GM19372 (cell line): ENCODE data around the gene NAT16.

Experiments used
- ATAC-seq: cut with Tn5 transposase; IDR thresholded peaks from one replicate; pipeline ENCODE4 v1.9.1; 2021; ENCODE audit warnings: mild to moderate bottlenecking, low read depth, moderate library complexity; ENCODE audit not compliant: unreplicated experiment

Gene NAT16

GRCh38 chr7:101180130-101180755 is at the start of gene NAT16:
TSS of gene NAT16 (minus strand) at chr7:101180293. CDS start at chr7:101174807, 5,486 bp downstream.
- no peak for ATAC-seq

GRCh38 chr7:101226721-101227120 is 46.6 kb upstream of the NAT16 start:
- ATAC-seq: no peak

- ATAC-seq: no peak
These were observed 45.6 kb upstream of the NAT16 start for GRCh38 chr7:101225650-101226049.

GRCh38 chr7:101223528-101223927 is 43.4 kb upstream of the NAT16 start:
- no peak for ATAC-seq

GRCh38 chr7:101222275-101222830 is 42.3 kb upstream of the NAT16 start:
- no peak for ATAC-seq

- ATAC-seq: no peak
These were observed 40.2 kb upstream of the NAT16 start for GRCh38 chr7:101220295-101220694.

GRCh38 chr7:101218236-101219125 is 38.4 kb upstream of the NAT16 start:
- peak; percentile 8 for ATAC-seq

- peak; percentile 69 for ATAC-seq
These were observed 37.5 kb upstream of the NAT16 start, which contains the start of the genes PLOD3 and ZNHIT1 for GRCh38 chr7:101217388-101218235. TSS of gene PLOD3 (minus strand) at chr7:101217581. CDS start at chr7:101217274, 307 bp downstream. TSS of gene ZNHIT1 (plus strand) at chr7:101218165. CDS start at chr7:101218196, 31 bp downstream.

- peak; percentile 11 for ATAC-seq
These were observed 36.8 kb upstream of the NAT16 start for GRCh38 chr7:101216860-101217387.

GRCh38 chr7:101216001-101216859 is 36.1 kb upstream of the NAT16 start:
- ATAC-seq: no peak

- no peak for ATAC-seq
These were observed 31.9 kb upstream of the NAT16 start for GRCh38 chr7:101212014-101212413.

GRCh38 chr7:101211501-101211900 is 31.4 kb upstream of the NAT16 start:
- ATAC-seq: no peak

GRCh38 chr7:101210143-101210542 is 30.1 kb upstream of the NAT16 start:
- no peak for ATAC-seq

- ATAC-seq: no peak
These were observed 28.7 kb upstream of the NAT16 start for GRCh38 chr7:101208794-101209193.

GRCh38 chr7:101207459-101207858 is 27.4 kb upstream of the NAT16 start:
- no peak for ATAC-seq

GRCh38 chr7:101206665-101207042 is 26.6 kb upstream of the NAT16 start:
- no peak for ATAC-seq

- ATAC-seq: no peak
These were observed 26.0 kb upstream of the NAT16 start for GRCh38 chr7:101205901-101206664.
